IPS-11a (cell line): ENCODE measurements around the gene NR2E3.
"Not testable (repeated sequence)": the region's sequence is repeated elsewhere in the genome, so short reads cannot be mapped to it uniquely, and the experiment has no call there.

Experiments
- H3K4me3 ChIP-seq: one replicate; pipeline ENCODE4 v1.5.1; 2013; ENCODE audit warnings: low read depth, low read length, control low read depth

The NR2E3 gene

DNA sequence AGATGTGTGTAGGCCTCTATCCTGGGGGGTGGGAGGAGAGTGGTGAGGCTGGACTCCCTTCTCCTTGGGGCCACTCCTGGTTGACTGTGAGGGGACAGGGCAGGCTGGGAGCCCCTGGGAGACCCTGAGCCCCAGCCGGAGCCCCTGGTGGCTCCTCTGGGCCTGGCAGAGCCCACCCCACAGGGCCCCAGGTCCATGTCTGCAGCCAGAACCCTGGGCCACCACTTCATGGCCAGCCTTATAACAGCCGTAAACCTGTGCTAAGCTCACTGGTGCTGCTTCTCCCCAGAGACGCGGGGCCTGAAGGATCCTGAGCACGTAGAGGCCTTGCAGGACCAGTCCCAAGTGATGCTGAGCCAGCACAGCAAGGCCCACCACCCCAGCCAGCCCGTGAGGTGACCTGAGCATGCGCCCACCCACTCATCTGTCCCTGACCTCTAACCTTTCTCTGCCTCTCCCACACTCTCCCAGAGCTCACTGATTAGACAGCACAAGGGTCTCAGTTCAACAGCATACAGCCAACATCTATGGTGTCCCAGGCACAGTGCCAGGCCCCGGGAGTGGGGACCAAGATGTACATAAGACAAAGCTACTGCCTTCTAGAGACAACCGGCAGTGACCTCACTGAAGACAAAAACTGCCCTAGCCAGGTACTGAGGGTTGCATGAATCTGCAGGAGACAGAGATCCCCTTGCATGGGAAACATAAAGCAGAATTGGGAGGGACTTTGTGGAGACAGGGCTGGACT lies 3.5 kb downstream of the NR2E3 start:
- no peak overlapping the region for H3K4me3 ChIP-seq

DNA sequence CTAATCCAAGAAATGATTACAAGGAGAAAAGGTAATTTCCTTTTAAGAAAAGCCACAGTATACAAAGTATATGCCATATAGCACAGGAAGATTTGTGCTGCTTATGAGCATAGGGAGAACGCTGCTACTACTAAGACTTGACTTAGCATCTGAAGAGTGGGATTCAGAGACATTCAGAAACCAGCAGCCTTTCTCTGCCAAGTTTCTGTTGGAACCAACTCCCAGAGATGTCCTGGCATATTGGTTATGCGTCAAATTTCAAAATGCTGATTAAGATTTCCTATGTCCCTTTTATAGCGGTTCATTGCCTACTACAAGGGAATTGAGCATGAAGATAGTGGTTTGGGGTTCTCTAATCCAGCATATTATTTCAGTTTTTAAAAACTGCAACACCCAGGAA lies 4.9 kb downstream of the NR2E3 start:
- H3K4me3 ChIP-seq: no peak overlapping the region

DNA sequence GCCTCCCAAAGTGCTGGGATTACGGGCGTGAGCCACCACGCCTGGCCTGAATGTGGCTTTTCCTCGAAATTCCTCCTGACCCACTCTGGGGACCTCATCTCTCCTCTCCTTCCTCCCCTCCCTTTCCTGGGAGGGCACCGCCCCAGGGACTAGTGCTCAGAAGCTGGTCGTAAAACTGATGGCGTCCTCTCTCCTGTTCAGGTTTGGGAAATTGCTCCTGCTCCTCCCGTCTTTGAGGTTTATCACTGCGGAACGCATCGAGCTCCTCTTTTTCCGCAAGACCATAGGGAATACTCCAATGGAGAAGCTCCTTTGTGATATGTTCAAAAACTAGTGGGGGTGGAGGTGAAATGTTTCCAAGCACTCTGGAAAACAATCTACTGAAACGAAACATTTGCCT lies 7.0 kb downstream of the NR2E3 start:
- H3K4me3 ChIP-seq: no peak overlapping the region

DNA sequence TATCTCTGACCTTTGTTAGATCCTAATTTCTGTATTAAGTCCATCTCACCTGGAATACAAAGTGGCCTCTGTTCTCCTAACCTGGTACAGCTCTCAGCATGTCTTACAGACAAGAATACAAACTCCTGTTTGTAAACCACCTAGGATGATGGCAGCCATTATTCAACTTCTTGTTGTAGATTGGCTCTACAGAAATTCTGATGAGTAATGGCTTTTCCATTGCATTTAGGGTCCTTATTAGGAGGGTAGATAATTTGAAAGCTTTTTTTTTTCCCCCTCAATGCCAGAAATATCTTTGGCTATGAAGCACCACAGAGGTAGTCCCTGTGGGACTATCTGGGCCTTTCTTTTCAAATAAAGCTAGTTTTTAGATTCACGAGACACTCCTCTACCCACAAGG lies 9.8 kb downstream of the NR2E3 start:
- H3K4me3 ChIP-seq: no peak overlapping the region

DNA sequence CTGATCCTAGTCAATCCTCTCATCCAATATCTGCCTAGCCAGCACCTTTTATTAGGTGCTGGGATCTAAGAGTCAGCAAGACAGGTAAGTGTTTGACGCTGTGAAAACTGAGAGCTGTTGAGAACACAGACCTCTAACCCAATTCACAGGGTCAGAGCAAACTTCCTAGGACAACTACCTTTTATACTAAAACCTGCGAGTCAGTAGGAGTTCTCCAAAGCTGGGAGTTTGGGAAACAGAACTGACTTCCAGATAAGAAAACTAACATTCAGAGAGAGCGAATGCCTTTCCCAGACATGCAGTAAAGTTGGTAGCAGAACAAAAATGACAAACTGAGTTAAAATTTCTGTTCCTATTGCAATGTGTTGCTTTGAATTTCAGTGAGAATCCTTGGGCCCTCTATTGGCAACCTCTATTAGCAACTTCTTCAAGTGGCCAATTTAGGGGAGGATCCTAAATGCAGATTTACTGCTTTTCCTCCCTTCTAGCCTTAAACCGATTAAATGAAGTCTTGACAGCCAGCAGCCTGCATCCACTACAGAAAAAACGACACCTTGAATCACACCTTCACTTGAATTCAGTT lies 11.3 kb downstream of the NR2E3 start:
- no peak overlapping the region for H3K4me3 ChIP-seq

DNA sequence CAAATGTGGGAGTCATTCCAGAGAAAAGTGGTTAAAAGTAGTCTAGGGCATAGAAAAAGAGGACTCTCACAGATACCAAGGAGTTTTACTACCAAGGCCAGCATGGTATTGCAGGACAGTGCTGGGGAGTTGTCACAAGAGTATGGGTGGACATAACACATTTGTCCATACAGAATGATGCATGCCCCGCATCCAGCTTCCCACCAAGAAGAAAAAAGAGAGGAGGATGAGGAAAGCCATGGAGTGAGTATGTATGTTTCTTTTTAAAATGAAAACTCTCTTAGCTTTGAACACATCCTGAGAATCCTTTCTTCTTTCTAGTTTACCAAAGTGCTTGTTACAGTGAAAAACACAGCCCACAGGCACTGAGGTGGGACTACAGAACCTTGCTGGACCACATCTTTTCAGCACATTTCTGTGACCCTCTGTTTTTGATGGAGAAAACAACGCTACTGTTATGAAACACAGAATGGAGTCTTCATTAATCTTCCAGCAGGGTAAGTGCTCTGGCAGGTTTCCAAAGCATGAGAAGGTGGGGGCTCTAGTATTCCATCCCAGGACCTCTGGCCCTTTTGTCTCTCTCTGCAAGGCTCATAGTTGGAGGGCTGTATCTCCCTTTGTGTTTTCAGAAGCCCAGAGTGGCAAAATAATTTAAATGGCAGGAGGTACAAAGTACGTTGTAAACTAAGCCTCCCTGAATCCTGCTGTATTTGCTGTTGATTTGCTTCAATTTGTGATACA lies 12.7 kb downstream of the NR2E3 start:
- no peak overlapping the region for H3K4me3 ChIP-seq

DNA sequence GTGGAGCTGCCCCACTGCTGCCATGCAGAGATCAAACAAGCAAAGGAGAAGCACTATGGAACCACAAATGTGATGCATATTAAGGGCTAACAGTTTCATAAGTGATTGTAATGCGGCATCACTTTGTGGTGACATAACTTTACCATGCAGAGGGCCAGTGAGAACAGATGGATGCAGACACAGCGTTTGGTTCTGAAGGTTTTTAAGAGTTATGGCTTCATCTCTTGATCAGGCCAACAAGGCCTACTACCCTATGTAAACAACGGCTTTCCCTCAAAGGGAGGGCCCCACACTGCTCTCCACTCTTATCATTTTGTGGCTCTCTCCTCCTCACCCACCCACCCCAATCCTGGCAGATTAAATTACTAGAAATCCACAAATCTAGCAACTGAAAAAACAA lies 13.4 kb downstream of the NR2E3 start:
- no peak overlapping the region for H3K4me3 ChIP-seq

DNA sequence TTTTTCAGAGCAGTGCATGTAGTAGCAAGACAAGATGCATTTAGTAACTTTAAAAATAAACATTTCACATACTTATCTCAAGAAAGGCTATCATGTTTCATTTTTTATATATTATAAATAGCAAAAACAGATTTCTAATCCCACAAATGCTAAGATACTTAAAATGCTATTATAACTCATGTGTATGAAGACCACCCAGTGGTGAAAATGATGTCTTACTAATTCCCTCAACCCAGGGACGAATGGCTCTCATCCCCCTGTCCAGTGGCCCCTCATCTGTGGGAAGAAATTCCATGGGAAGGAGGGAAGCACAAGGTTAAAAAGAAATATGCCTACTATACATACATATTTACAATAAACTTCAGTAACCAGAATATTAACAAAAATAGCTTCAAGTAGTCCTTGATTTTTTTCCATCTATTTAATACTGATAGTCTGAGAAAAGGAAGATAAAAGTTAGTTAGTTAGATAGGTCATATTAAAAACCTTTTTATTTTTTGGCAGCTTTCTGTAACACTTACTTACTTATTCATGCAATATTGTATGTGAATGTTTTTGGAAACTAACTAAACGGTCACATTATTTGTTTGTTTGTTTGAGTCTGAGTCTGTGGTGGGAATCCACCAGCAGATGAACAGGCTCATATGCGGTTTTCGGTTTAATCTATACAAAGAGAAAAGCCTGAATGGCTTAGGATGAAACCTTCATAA lies 14.8 kb downstream of the NR2E3 start:
- no peak overlapping the region for H3K4me3 ChIP-seq

DNA sequence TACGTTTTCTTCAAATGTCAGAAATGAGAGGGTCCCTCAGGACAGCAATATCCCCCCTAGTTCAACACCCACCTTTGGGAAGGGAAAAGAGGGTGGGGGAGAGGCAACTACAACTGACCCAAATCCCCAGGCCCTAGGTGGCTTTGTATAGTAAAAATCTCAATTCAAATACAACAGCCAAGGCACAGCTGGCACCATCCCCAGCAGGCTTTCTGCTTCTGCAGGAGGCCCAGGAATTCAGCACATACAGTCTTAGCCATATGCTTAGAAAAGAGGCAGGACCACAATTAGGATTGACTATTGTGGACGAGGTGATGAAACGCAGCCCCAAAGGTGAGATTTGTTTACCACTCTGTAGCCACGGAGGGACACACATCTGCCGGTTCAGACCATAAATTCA lies 15.8 kb downstream of the NR2E3 start:
- no peak overlapping the region for H3K4me3 ChIP-seq

DNA sequence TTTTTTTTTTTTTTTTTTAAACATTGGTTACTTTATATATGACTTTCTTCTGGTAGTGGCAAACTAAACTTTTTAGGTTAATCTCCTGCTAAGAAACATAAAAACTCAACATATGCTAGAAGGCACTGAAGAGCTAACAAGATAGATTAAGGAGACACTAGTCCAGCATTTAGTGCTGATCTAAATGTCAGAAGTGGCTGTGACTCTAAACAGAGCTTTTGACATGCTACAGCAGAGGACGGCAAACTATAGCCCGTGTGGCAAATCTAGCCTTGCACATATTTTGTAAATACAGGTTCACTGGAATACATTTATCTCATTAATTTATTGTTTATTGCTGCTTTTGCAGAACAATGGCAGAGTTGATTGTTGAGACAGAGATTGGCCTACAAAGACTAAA lies 20.6 kb downstream of the NR2E3 start:
- no peak overlapping the region for H3K4me3 ChIP-seq

DNA sequence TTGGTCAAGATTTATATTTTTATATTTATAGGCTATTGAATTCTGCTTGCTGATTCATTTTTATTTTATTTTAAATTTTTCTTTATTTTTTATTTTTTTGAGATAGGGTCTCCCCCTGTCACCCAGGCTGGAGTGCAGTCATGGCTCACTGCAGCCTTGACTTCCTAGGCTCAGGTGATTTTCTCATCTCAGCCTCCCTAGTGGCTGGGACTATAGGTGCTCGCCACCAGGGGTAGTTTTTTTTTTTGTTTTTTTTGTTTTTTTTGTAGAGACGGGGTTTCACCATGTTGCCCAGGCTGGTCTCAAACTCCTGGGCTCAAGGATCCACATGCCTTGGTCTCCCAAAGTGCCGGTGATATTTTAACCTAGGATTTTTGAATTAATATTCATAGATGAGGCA lies 31.2 kb downstream of the NR2E3 start:
- no peak overlapping the region for H3K4me3 ChIP-seq

DNA sequence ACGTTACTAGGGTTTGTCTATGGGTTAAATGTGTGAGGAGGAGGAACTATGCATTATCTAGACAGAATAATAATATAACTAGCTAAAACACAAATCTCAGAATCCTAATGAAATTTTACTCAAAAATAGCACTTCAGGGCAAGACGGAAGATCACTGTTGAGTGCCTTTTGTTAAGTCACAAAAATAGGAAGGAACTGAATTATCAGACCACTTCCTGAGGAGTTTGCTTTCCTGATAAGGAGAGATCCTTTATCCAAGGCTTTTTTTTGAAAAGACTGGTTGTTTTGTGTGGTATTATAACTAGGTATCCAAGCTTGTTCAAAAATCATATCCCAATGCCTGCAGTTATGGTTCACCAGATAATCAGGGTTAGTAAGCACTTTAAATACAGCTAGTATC lies 34.6 kb downstream of the NR2E3 start:
- H3K4me3 ChIP-seq: no peak overlapping the region

DNA sequence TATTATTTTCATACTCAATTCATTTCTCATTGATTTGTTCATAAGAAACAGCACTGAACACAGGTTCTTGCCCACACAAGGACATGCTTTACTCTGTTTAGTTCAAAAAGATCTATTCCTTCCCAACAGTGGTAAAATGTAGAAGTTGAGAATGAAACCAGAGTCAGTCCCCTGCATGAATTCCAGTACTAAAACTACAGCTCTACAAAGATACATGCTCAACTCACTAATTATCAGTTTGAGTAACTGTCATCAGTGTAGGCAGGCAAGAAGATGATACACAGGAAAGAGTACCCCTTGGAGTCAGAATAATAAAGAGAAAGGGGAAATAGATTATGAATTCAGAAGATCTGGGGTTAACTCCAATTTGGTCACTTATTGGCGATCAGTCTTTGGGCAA lies 43.2 kb downstream of the NR2E3 start:
- no peak overlapping the region for H3K4me3 ChIP-seq

DNA sequence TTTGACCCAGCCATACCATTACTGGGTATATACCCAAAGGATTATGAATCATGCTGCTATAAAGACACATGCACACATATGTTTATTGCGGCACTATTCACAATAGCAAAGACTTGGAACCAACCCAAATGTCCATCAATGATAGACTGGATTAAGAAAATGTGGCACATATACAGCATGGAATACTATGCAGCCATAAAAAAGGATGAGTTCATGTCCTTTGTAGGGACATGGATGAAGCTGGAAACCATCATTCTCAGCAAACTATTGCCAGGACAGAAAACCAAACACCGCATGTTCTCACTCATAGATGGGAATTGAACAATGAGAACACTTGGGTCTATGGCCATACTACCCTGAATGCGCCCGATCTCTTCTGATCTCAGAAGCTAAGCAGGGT lies 47.9 kb downstream of the NR2E3 start:
- not testable (repeated sequence) for H3K4me3 ChIP-seq
